MM.1S (cell line): ENCODE results near the gene FXYD3.
A peak's percentile ranks its signal among the peaks of the same experiment; 100 is the strongest.

Source experiments
- DNase-seq: peaks from one replicate; pipeline ENCODE4 v3.0.0-alpha.2; 2015
- H2AFZ ChIP-seq: fragments of 300-600 bp; sonication (generic); 2 replicates; pipeline ENCODE4 v1.6.0; 2016; ENCODE audit warnings: antibody characterized with exemption, low read length
- H3F3A ChIP-seq: fragments of 300-600 bp; sonication (generic); 2 replicates; pipeline ENCODE4 v1.6.1; 2016; ENCODE audit warnings: mild to moderate bottlenecking, antibody characterized with exemption, low read length, moderate library complexity, mixed read lengths; ENCODE audit not compliant: insufficient read depth
- H3K27ac ChIP-seq: fragments of 300-600 bp; sonication (generic); 2 replicates; pipeline ENCODE4 v1.5.1; 2016; ENCODE audit warnings: mild to moderate bottlenecking, low read length
- H3K27me3 ChIP-seq: fragments of 300-600 bp; sonication (generic); replicated peaks from 2 replicates; pipeline ENCODE4 v1.6.0; 2016; ENCODE audit warnings: low read length; ENCODE audit not compliant: insufficient read depth
- H3K36me3 ChIP-seq: fragments of 300-600 bp; sonication (generic); replicated peaks from 2 replicates; pipeline ENCODE4 v1.6.1; 2016; ENCODE audit warnings: mild to moderate bottlenecking, low read length, mixed read lengths; ENCODE audit not compliant: insufficient read depth
- H3K4me1 ChIP-seq: fragments of 300-600 bp; sonication (generic); 2 replicates; pipeline ENCODE4 v1.6.1; 2016; ENCODE audit warnings: low read length, mixed read lengths
- H3K4me2 ChIP-seq: fragments of 300-600 bp; sonication (generic); 2 replicates; pipeline ENCODE4 v1.6.0; 2016; ENCODE audit warnings: low read depth, low read length
- H3K4me3 ChIP-seq: fragments of 300-600 bp; sonication (generic); 2 replicates; pipeline ENCODE4 v1.5.1; 2016; ENCODE audit warnings: low read length, mixed read lengths
- H3K79me2 ChIP-seq: fragments of 300-600 bp; sonication (generic); 2 replicates; pipeline ENCODE4 v1.6.1; 2016; ENCODE audit warnings: mixed run types, low read length, mixed read lengths
- H3K9ac ChIP-seq: fragments of 300-600 bp; sonication (generic); 2 replicates; pipeline ENCODE4 v1.6.1; 2016; ENCODE audit warnings: low read length, mixed read lengths
- H3K9me2 ChIP-seq: fragments of 300-600 bp; sonication (generic); replicated peaks from 2 replicates; pipeline ENCODE4 v1.6.1; 2016; ENCODE audit warnings: mild to moderate bottlenecking, low read length, mixed read lengths; ENCODE audit not compliant: insufficient read depth
- H3K9me3 ChIP-seq: fragments of 300-600 bp; sonication (generic); replicated peaks from 2 replicates; pipeline ENCODE4 v1.6.1; 2016; ENCODE audit warnings: mild to moderate bottlenecking, low read length, mixed read lengths; ENCODE audit not compliant: insufficient read depth
- H4K20me1 ChIP-seq: fragments of 300-600 bp; sonication (generic); 2 replicates; pipeline ENCODE4 v1.6.1; 2016; ENCODE audit warnings: mild to moderate bottlenecking, low read length, moderate library complexity, mixed read lengths; ENCODE audit not compliant: insufficient read depth
- CTCF ChIP-seq: fragments of 300-600 bp; sonication (generic); IDR thresholded peaks from 2 replicates; pipeline ENCODE4 v1.5.1; 2016; ENCODE audit warnings: antibody characterized with exemption, low read length, mixed read lengths
- EZH2 ChIP-seq: fragments of 300-600 bp; sonication (generic); optimal IDR thresholded peaks from 2 replicates; pipeline ENCODE3; 2017; ENCODE audit warnings: low read depth, mild to moderate bottlenecking, antibody characterized with exemption, low read length, mixed read lengths
- EZH2phosphoT487 ChIP-seq: fragments of 300-600 bp; sonication (generic); IDR thresholded peaks from 2 replicates; pipeline ENCODE4 v1.6.1; 2018; ENCODE audit warnings: antibody characterized with exemption, low read length

FXYD3 gene

GRCh38 chr19:35156673-35157014 lies 41.0 kb downstream of the FXYD3 start:
- no peak overlapping the region for H3K27ac ChIP-seq
- no peaks in the 10 kb centered on the region for H4K20me1 ChIP-seq
- no peak overlapping the region for H2AFZ ChIP-seq
- peaks cover 8% of the 10 kb centered on the region for H3K36me3 ChIP-seq
- no peaks in the 10 kb centered on the region for H3F3A ChIP-seq
- no peak for TF ChIP-seq EZH2
- no peak for TF ChIP-seq EZH2phosphoT487
- no peak for TF ChIP-seq CTCF
- H3K9me3 ChIP-seq = no peaks in the 10 kb centered on the region
- H3K4me2 ChIP-seq = peak overlapping the region; percentile 100; the same call in 1 of the 2 replicates
- DNase-seq = no peak
- no peak overlapping the region for H3K4me3 ChIP-seq
- no peaks in the 10 kb centered on the region for H3K27me3 ChIP-seq
- no peaks in the 10 kb centered on the region for H3K9me2 ChIP-seq
- peaks cover 11% of the 10 kb centered on the region for H3K4me1 ChIP-seq
- peaks cover 51% of the 10 kb centered on the region for H3K79me2 ChIP-seq
- no peak overlapping the region for H3K9ac ChIP-seq

GRCh38 chr19:35157431-35157830 lies 41.8 kb downstream of the FXYD3 start:
- H3F3A ChIP-seq = no peaks in the 10 kb centered on the region
- H3K36me3 ChIP-seq = peaks cover 8% of the 10 kb centered on the region
- no peak overlapping the region for H3K27ac ChIP-seq
- H3K4me2 ChIP-seq = no peak overlapping the region
- H3K9me2 ChIP-seq = no peaks in the 10 kb centered on the region
- H3K9ac ChIP-seq = no peak overlapping the region
- H3K79me2 ChIP-seq = peaks cover 51% of the 10 kb centered on the region
- H3K4me1 ChIP-seq = peaks cover 11% of the 10 kb centered on the region
- H4K20me1 ChIP-seq = no peaks in the 10 kb centered on the region
- no peak for DNase-seq
- no peaks in the 10 kb centered on the region for H3K27me3 ChIP-seq
- no peak for TF ChIP-seq EZH2
- no peak for TF ChIP-seq EZH2phosphoT487
- no peak for TF ChIP-seq CTCF
- H3K4me3 ChIP-seq = no peak overlapping the region
- H2AFZ ChIP-seq = no peak overlapping the region
- no peaks in the 10 kb centered on the region for H3K9me3 ChIP-seq

- Histone ChIP-seq H3K79me2 (peaks cover 44% of the 10 kb centered on the region), H3K36me3 (peaks cover 8% of the 10 kb centered on the region), H3K4me2 (no peak overlapping the region), H3K27ac (no peak overlapping the region), H3K27me3 (no peaks in the 10 kb centered on the region), H3K4me3 (no peak overlapping the region), H4K20me1 (no peaks in the 10 kb centered on the region), H3K9me3 (no peaks in the 10 kb centered on the region), H3F3A (no peaks in the 10 kb centered on the region), H3K9me2 (no peaks in the 10 kb centered on the region), H2AFZ (no peak overlapping the region), H3K9ac (no peak overlapping the region), H3K4me1 (peaks cover 8% of the 10 kb centered on the region)
- TF ChIP-seq EZH2phosphoT487 (no peak), CTCF (no peak), EZH2 (no peak)
- DNase-seq = no peak
Observed at GRCh38 chr19:35159606-35160005, 44.0 kb downstream of the FXYD3 start.
